HFFc6 (cell line): ENCODE measurements around the gene OPRPN. TPM values are rescaled to one million over a fixed set of nuclear protein-coding genes. Genes with fewer than 3 reads are reported as not detected.

Experiments
- DNase-seq: peaks from one replicate; pipeline ENCODE4 v3.0.0-alpha.2; 2018
- H3K27ac Mint-ChIP-seq: 2 replicates; pipeline ENCODE4 v1.8.0; 2020; ENCODE audit warnings: mild to moderate bottlenecking, mixed read lengths
- H3K27me3 Mint-ChIP-seq: 2 replicates; pipeline ENCODE4 v1.8.0; 2021; ENCODE audit warnings: mild to moderate bottlenecking, moderate library complexity, mixed read lengths; ENCODE audit not compliant: insufficient read depth
- H3K36me3 Mint-ChIP-seq: 2 replicates; pipeline ENCODE4 v1.8.0; 2021; ENCODE audit warnings: low read depth, mixed read lengths
- H3K4me1 Mint-ChIP-seq: 2 replicates; pipeline ENCODE4 v1.8.0; 2020; ENCODE audit warnings: low read depth, mixed read lengths
- H3K4me3 Mint-ChIP-seq: 2 replicates; pipeline ENCODE4 v1.8.0; 2020; ENCODE audit warnings: mild to moderate bottlenecking, moderate library complexity, mixed read lengths
- H3K9me3 Mint-ChIP-seq: 2 replicates; pipeline ENCODE4 v1.8.0; 2020; ENCODE audit warnings: mild to moderate bottlenecking, mixed read lengths
- total RNA-seq, 6 experiments: library from RNA; stranded (reverse); fragmentation: NEBNext Ultra II Directional; extraction: Animal tissue kit (Norgen Biotek cat#: 25700); gene quantifications; 2 replicates in 1 of 6; 3 replicates in 5 of 6; pipeline ENCODE4 v1.2.3, GENCODE V29; 2021
- TF ChIP-seq, protein P1 (sequence below): fragments of 200-600 bp; sonication (generic); IDR thresholded peaks from 2 replicates; pipeline ENCODE4 v1.5.0; 2021; ENCODE audit warnings: antibody characterized with exemption, mild to moderate bottlenecking

The OPRPN gene
- total RNA-seq, 6 experiments from 2014 or later = not detected

- Mint-ChIP-seq H3K27me3 (no peaks in the 10 kb centered on the region), H3K4me1 (no peaks in the 10 kb centered on the region), H3K27ac (no peak overlapping the region), H3K9me3 (peaks cover 38% of the 10 kb centered on the region), H3K4me3 (no peak overlapping the region), H3K36me3 (no peaks in the 10 kb centered on the region)
- no peak for DNase-seq
- TF ChIP-seq, protein P1, sequence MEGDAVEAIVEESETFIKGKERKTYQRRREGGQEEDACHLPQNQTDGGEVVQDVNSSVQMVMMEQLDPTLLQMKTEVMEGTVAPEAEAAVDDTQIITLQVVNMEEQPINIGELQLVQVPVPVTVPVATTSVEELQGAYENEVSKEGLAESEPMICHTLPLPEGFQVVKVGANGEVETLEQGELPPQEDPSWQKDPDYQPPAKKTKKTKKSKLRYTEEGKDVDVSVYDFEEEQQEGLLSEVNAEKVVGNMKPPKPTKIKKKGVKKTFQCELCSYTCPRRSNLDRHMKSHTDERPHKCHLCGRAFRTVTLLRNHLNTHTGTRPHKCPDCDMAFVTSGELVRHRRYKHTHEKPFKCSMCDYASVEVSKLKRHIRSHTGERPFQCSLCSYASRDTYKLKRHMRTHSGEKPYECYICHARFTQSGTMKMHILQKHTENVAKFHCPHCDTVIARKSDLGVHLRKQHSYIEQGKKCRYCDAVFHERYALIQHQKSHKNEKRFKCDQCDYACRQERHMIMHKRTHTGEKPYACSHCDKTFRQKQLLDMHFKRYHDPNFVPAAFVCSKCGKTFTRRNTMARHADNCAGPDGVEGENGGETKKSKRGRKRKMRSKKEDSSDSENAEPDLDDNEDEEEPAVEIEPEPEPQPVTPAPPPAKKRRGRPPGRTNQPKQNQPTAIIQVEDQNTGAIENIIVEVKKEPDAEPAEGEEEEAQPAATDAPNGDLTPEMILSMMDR = no peak
Measured at GRCh38 chr4:70392057-70392776, 5.5 kb upstream of the OPRPN start.

DNA sequence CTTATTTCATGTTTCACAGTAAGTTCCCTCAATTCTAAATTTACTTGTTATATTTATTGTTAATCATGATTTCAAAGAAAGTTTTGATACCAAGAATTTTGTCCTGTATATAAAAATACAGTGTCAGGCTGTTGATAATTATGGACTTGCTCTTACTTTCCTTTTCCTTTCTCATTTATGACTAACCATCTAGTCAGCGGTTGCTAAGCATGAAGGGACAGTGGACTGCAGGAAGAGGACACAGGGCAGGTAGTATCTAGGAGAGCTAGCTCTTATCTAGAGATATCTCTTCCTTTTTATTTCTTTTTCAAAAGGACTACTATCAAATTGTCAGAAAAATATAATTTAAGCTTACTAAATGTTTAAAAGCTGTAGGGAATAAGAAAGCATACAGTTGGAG, 1.6 kb downstream of the OPRPN start:
- H3K36me3 Mint-ChIP-seq = no peaks in the 10 kb centered on the region
- H3K4me1 Mint-ChIP-seq = no peaks in the 10 kb centered on the region
- no peak overlapping the region for H3K27ac Mint-ChIP-seq
- no peak for DNase-seq
- TF ChIP-seq, protein P1 = no peak
- H3K27me3 Mint-ChIP-seq = no peaks in the 10 kb centered on the region
- H3K4me3 Mint-ChIP-seq = no peak overlapping the region
- H3K9me3 Mint-ChIP-seq = peaks cover 40% of the 10 kb centered on the region

GRCh38 chr4:70402762-70403161, 5.0 kb downstream of the OPRPN start:
- Mint-ChIP-seq H3K36me3 (no peaks in the 10 kb centered on the region), H3K27ac (no peak overlapping the region), H3K4me3 (no peak overlapping the region), H3K9me3 (peaks cover 38% of the 10 kb centered on the region), H3K4me1 (no peaks in the 10 kb centered on the region), H3K27me3 (no peaks in the 10 kb centered on the region)
- TF ChIP-seq, protein P1 = no peak
- no peak for DNase-seq

GRCh38 chr4:70405765-70406164, 8.0 kb downstream of the OPRPN start:
- Mint-ChIP-seq H3K36me3 (no peaks in the 10 kb centered on the region), H3K4me3 (no peak overlapping the region), H3K4me1 (no peaks in the 10 kb centered on the region), H3K27ac (no peak overlapping the region), H3K9me3 (peaks cover 46% of the 10 kb centered on the region), H3K27me3 (no peaks in the 10 kb centered on the region)
- no peak for DNase-seq
- TF ChIP-seq, protein P1 = no peak

DNA sequence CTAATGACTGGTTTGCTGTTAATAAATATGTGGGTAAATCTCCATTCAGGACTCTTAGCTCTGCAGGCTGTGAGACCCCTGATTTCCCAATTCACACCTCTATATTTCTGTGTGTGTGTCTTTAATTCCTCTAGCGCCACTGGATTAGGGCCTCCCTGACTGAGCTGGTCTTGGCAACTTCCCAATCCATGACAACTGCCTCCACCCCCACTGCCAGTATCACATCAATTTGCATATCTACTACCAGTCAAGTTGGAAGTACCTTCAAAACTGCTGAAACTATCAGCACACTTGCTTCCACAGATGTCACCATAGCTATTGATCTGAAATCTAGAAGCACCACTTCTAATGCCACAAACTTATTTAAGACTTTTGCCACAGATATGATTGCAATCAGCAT, 27.6 kb downstream of the OPRPN start:
- Mint-ChIP-seq H3K9me3 (peaks cover 15% of the 10 kb centered on the region), H3K27me3 (no peaks in the 10 kb centered on the region; the same call in 1 of the 2 replicates), H3K36me3 (no peaks in the 10 kb centered on the region), H3K27ac (no peak overlapping the region), H3K4me1 (no peaks in the 10 kb centered on the region), H3K4me3 (no peak overlapping the region)
- no peak for DNase-seq
- TF ChIP-seq, protein P1 = no peak
